Vagina (tissue), 2 donors: ENCODE data around the gene THYN1. TPM values are rescaled to one million over a fixed set of nuclear protein-coding genes. Genes with fewer than 3 reads are reported as not detected.
"Not testable (repeated sequence)": the region's sequence is repeated elsewhere in the genome, so short reads cannot be mapped to it uniquely, and the experiment has no call there.

ENCODE experiments used
- DNase-seq, 2 donors: peaks; one replicate each; pipeline ENCODE4 v3.0.0-alpha.2; 2017; ENCODE audit errors: extremely low spot score in 2 of 2
- H3K27ac ChIP-seq: fragments of 200-600 bp; sonication (generic); one replicate; pipeline ENCODE4 v1.5.1; 2019
- H3K27me3 ChIP-seq: fragments of 200-600 bp; sonication (generic); one replicate; pipeline ENCODE4 v1.5.1; 2019
- H3K36me3 ChIP-seq, 2 donors: fragments of 200-600 bp; sonication (generic); one replicate each; pipeline ENCODE4 v1.5.1; 2017 to 2019
- H3K4me1 ChIP-seq: fragments of 200-600 bp; sonication (generic); one replicate; pipeline ENCODE4 v1.5.1; 2019
- H3K4me3 ChIP-seq, 2 donors: fragments of 200-600 bp; sonication (generic); 1 replicate in 1 of 2; 2 replicates in 1 of 2; pipeline ENCODE4 v1.5.1; 2016 to 2019
- H3K9me3 ChIP-seq: fragments of 200-600 bp; sonication (generic); one replicate; pipeline ENCODE4 v1.5.1; 2019
- CTCF ChIP-seq, 3 experiments: fragments of 450-650 bp in 2 of 3; fragments of 200-600 bp in 1 of 3; sonication (generic) in 1 of 3; IDR thresholded peaks; one replicate each; pipeline ENCODE4 v1.5.1; 2017 to 2019; ENCODE audit warnings: antibody characterized with exemption in 3 of 3, mild to moderate bottlenecking in 2 of 3, moderate library complexity in 2 of 3
- POLR2A ChIP-seq, 2 donors: fragments of 450-650 bp; IDR thresholded peaks; one replicate each; pipeline ENCODE4 v1.6.1; 2017; ENCODE audit warnings: antibody characterized with exemption in 2 of 2, mild to moderate bottlenecking in 2 of 2, moderate library complexity in 2 of 2
- POLR2AphosphoS5 ChIP-seq, 2 donors: sonication (generic); formaldehyde crosslinking; IDR thresholded peaks; one replicate each; pipeline ENCODE4 v1.9.0; 2017; ENCODE audit warnings: antibody characterized with exemption in 2 of 2, mild to moderate bottlenecking in 2 of 2, low read depth in 1 of 2; ENCODE audit not compliant: insufficient read depth in 1 of 2
- intact Hi-C: fragments of 100-400 bp; cut with DNase I; formaldehyde crosslinking; loops from one replicate; pipeline ENCODE4 v1.15.1; 2023
- total RNA-seq: library from RNA; depleted of rRNA; stranded (reverse); fragments of >200 nt; gene quantifications from one replicate; pipeline ENCODE4 v1.2.3, GENCODE V29; 2016

The THYN1 gene
- total RNA-seq, 1 donor from 2014 or later: 39.8 TPM

- no peak overlapping the region for H3K4me3 ChIP-seq
- H3K9me3 ChIP-seq: no peaks in the 10 kb centered on the region
- H3K36me3 ChIP-seq: peaks cover 0 to 43% of the 10 kb centered on the region in 2 donors
- H3K27ac ChIP-seq: no peak overlapping the region
- TF ChIP-seq POLR2AphosphoS5 (IDR thresholded peaks at IDR 0.05; ENCODE audit: insufficient read depth in 1 of 2, low read depth in 1 of 2) (no peak), POLR2A (IDR thresholded peaks at IDR 0.05) (no peak), CTCF (IDR thresholded peaks at IDR 0.05) (no peak)
- intact Hi-C loops: no loop called here
- no peaks in the 10 kb centered on the region for H3K4me1 ChIP-seq
- DNase-seq: no peak
- no peaks in the 10 kb centered on the region for H3K27me3 ChIP-seq
Measured at GRCh38 chr11:134261626-134262488, 8.7 kb upstream of the THYN1 start.

- Histone ChIP-seq H3K27me3 (no peaks in the 10 kb centered on the region), H3K27ac (no peak overlapping the region), H3K4me3 (no peak overlapping the region), H3K9me3 (no peaks in the 10 kb centered on the region), H3K4me1 (no peaks in the 10 kb centered on the region), H3K36me3 (peaks cover 0 to 43% of the 10 kb centered on the region in 2 donors)
- no peak for DNase-seq
- no peak for TF ChIP-seq POLR2A (IDR thresholded peaks at IDR 0.05)
- TF ChIP-seq CTCF (IDR thresholded peaks at IDR 0.05): no peak
- intact Hi-C loops: no loop called here
Measured at GRCh38 chr11:134260983-134261382, 7.8 kb upstream of the THYN1 start.

- H3K36me3 ChIP-seq: peaks cover 0 to 43% of the 10 kb centered on the region in 2 donors
- no peaks in the 10 kb centered on the region for H3K27me3 ChIP-seq
- TF ChIP-seq POLR2A (IDR thresholded peaks at IDR 0.05) (no peak), CTCF (IDR thresholded peaks at IDR 0.05) (no peak), POLR2AphosphoS5 (IDR thresholded peaks at IDR 0.05; ENCODE audit: insufficient read depth in 1 of 2, low read depth in 1 of 2) (no peak)
- H3K27ac ChIP-seq: no peak overlapping the region
- DNase-seq: no peak
- intact Hi-C loops: no loop called here
- H3K4me1 ChIP-seq: no peaks in the 10 kb centered on the region
- H3K4me3 ChIP-seq: no peak overlapping the region
- no peaks in the 10 kb centered on the region for H3K9me3 ChIP-seq
Measured at GRCh38 chr11:134260503-134260902, 7.4 kb upstream of the THYN1 start.

DNA sequence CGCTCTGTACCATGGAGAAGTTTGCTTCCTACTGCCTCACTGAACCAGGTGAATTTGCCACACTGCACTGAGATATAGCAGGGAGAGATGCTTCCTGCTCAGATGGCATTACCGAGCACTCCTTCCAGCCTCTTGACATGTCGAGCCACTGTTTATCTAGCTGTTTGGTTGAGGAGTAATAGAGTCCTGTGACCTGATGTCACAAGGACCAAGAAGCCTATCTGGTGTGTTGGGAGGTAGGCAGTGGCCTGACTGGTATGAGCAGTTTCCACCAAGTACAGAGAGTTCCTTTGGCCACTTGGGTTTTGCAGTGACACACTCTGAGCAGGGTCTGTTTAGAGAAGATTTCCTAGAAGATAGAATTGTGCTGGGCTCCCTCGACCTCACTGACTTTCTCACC is 5.4 kb upstream of the THYN1 start:
- no peak overlapping the region for H3K27ac ChIP-seq
- H3K9me3 ChIP-seq: no peaks in the 10 kb centered on the region
- peaks cover 9% of the 10 kb centered on the region for H3K4me1 ChIP-seq
- H3K27me3 ChIP-seq: no peaks in the 10 kb centered on the region
- H3K36me3 ChIP-seq: peaks cover 0 to 43% of the 10 kb centered on the region in 2 donors
- no peak overlapping the region for H3K4me3 ChIP-seq
- intact Hi-C loops: no loop called here
- TF ChIP-seq POLR2AphosphoS5 (IDR thresholded peaks at IDR 0.05; ENCODE audit: insufficient read depth in 1 of 2, low read depth in 1 of 2) (no peak), POLR2A (IDR thresholded peaks at IDR 0.05) (no peak), CTCF (IDR thresholded peaks at IDR 0.05) (no peak)
- DNase-seq: no peak

DNA sequence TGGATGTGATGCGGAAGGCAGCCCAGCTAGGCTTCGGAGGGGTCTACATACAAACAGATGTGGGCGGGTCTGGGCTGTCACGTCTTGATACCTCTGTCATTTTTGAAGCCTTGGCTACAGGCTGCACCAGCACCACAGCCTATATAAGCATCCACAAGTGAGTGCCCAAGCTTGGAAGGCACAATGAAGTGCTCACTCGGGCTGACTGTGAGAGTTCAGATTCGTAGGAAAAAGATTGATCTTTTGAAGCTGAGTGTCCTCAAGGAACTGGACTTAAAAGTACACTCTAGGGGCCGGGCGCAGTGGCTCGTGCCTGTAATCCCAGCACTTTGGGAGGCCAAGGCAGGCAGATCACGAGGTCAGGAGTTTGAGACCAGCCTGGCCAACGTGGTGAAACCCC is 3.9 kb upstream of the THYN1 start:
- Histone ChIP-seq H3K27me3 (no peaks in the 10 kb centered on the region), H3K36me3 (peaks cover 0 to 28% of the 10 kb centered on the region in 2 donors), H3K4me3 (no peak overlapping the region), H3K9me3 (no peaks in the 10 kb centered on the region), H3K4me1 (peaks cover 17% of the 10 kb centered on the region), H3K27ac (no peak overlapping the region)
- TF ChIP-seq POLR2A (IDR thresholded peaks at IDR 0.05): no peak
- TF ChIP-seq CTCF (IDR thresholded peaks at IDR 0.05): no peak
- no peak for TF ChIP-seq POLR2AphosphoS5 (IDR thresholded peaks at IDR 0.05; ENCODE audit: insufficient read depth in 1 of 2, low read depth in 1 of 2)
- DNase-seq: no peak
- intact Hi-C loops: no loop called here

GRCh38 chr11:134255184-134255561 is 2.0 kb upstream of the THYN1 start:
- H3K9me3 ChIP-seq, H3K4me3 ChIP-seq, H3K27ac ChIP-seq, DNase-seq, intact Hi-C loops, H3K27me3 ChIP-seq: not testable (repeated sequence)
- Histone ChIP-seq H3K36me3 (peaks cover 0 to 11% of the 10 kb centered on the region in 2 donors), H3K4me1 (peaks cover 24% of the 10 kb centered on the region)
